Ishikawa (cell line): ENCODE results near the gene PHF8.

Experiments used
- CEBPB ChIP-seq: IDR thresholded peaks from 2 replicates; pipeline ENCODE4 v1.6.1; 2012
- CREB1 ChIP-seq: IDR thresholded peaks from 2 replicates; pipeline ENCODE4 v1.6.1; 2012; ENCODE audit warnings: low read depth
- EGR1 ChIP-seq: IDR thresholded peaks from 2 replicates; pipeline ENCODE4 v1.6.1; 2012
- EP300 ChIP-seq: IDR thresholded peaks from 2 replicates; pipeline ENCODE4 v1.6.1; 2012; ENCODE audit warnings: borderline replicate concordance
- FOXM1 ChIP-seq: IDR thresholded peaks from 2 replicates; pipeline ENCODE4 v1.6.1; 2012; ENCODE audit warnings: low read depth, borderline replicate concordance
- NFIC ChIP-seq: IDR thresholded peaks from 2 replicates; pipeline ENCODE4 v1.6.1; 2012
- RAD21 ChIP-seq: IDR thresholded peaks from 2 replicates; pipeline ENCODE4 v1.6.1; 2012; ENCODE audit warnings: low read depth
- TAF1 ChIP-seq: IDR thresholded peaks from 2 replicates; pipeline ENCODE4 v1.6.1; 2012; ENCODE audit warnings: low read depth, mild to moderate bottlenecking
- TCF12 ChIP-seq: IDR thresholded peaks from 2 replicates; pipeline ENCODE4 v1.6.1; 2012; ENCODE audit warnings: low read depth
- TEAD4 ChIP-seq: IDR thresholded peaks from 2 replicates; pipeline ENCODE4 v1.6.1; 2012
- YY1 ChIP-seq: IDR thresholded peaks from 2 replicates; pipeline ENCODE4 v1.6.1; 2012; ENCODE audit warnings: low read depth
- ZBTB7A ChIP-seq: IDR thresholded peaks from 2 replicates; pipeline ENCODE4 v1.6.1; 2012; ENCODE audit warnings: low read depth
- TF ChIP-seq, protein P1 (sequence below): IDR thresholded peaks from 2 replicates; pipeline ENCODE4 v1.6.1; 2012
- TF ChIP-seq, protein P2 (sequence below): IDR thresholded peaks from 2 replicates; pipeline ENCODE4 v1.6.1; 2012
- TF ChIP-seq, protein P3 (sequence below): IDR thresholded peaks from 2 replicates; pipeline ENCODE4 v1.6.1; 2012; ENCODE audit warnings: low read depth, mild to moderate bottlenecking

PHF8 gene

DNA sequence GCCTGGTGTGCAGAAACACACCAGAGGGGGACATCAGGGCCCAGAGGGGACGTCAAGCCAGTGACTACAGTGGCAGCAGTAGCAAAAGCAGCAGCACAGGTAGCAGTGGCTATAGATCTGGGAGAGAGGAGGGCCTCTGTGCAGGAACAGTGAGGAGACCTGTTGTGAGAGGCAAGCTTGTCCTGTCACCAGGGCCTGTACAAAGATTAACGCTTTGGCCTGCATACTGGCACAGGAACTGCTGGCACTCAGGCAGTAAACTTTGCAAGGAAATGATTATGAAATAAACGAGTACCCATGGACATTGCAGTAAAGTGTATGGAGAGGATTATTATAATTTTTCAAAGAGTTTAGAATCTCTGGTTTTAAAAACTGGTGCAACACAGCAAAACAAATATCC is 5.5 kb upstream of the PHF8 start:
- no peak for TF ChIP-seq CREB1
- TF ChIP-seq NFIC = no peak

DNA sequence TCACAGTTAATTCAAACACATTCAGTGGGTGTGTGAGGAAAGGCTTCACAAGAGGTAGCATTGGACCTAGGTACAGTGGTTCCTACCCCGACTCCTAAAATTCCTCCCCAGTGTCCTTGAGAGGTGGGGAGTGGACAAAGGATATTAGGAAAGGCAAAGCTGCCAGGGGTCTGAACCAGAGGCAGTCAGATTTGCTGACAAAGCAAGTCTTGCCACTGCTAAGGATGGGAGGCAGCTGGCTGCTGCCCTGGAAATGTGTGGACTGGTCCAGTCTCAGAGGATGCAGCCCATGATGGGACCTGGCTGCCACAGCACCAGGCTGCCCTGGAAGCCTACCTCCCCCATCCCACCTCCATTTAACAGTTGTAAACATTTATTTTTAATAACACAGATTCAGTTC is 4.1 kb upstream of the PHF8 start:
- TF ChIP-seq, protein P1, sequence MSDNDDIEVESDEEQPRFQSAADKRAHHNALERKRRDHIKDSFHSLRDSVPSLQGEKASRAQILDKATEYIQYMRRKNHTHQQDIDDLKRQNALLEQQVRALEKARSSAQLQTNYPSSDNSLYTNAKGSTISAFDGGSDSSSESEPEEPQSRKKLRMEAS = no peak
- TF ChIP-seq EGR1 (no peak), TCF12 (no peak)
- TF ChIP-seq, protein P2, sequence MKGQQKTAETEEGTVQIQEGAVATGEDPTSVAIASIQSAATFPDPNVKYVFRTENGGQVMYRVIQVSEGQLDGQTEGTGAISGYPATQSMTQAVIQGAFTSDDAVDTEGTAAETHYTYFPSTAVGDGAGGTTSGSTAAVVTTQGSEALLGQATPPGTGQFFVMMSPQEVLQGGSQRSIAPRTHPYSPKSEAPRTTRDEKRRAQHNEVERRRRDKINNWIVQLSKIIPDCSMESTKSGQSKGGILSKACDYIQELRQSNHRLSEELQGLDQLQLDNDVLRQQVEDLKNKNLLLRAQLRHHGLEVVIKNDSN = no peak

DNA sequence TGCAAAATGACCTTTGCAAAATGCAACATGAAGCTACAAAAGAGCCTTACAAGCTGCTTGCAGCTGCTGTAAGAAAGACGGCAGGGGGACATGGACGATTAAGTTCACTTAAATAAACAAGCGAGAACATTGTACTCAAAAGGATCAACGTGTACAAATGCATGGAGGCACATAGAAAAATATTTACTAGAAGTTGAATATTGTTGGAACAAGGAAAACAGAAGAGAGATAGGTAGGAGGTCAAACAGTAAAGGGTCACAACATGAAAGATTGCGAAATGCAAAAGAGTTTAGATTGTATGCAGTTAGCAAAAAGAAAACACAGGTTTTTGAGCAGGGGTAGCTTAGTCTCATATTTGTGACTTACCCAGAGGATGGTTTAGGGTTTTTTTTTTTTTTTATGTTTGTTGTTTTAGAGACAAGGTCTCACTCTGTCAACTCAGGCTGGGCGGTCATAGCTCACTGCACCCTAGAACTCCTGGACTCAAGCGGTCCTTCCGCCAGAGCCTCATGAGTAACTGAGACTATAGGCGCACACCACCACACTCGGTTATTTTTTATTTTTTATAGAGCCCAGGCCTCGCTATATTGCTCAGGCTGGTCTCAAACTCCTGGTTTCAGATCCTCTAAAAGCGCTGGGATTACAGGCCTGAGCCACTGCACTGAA is 1.4 kb upstream of the PHF8 start:
- TF ChIP-seq EP300 = no peak
- TF ChIP-seq CREB1 = no peak
- no peak for TF ChIP-seq TAF1
- peak; percentile 51; the same call in 1 of the 2 replicates for TF ChIP-seq CEBPB

DNA sequence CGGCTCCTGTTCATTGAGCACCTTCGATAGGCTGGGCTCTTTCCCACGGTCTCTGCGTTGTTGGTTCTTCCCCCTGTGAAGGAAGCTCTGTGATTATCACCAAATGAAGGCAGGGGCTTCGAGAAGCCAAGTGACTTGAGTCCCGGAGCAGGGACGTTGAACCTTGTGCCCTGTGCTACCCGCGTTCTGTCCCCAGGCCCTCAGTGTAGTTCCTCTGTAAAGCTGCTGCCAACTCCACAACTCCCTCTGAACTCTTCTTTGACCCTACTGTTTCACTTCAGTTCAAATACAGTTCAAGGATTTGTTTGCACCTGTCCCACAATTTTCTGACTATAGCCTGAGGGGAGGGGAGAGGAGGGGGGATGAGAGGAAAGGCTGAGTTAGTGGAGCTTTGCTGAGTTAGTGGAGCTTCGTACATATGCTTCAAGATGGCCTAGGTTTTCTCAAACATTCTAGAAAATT is 635 bp upstream of the PHF8 start:
- TF ChIP-seq CREB1 (no peak), TEAD4 (no peak), TCF12 (no peak), EGR1 (no peak), YY1 (no peak), RAD21 (no peak), ZBTB7A (no peak), FOXM1 (no peak), EP300 (no peak), NFIC (no peak), CEBPB (no peak), TAF1 (no peak)
- TF ChIP-seq, protein P3, sequence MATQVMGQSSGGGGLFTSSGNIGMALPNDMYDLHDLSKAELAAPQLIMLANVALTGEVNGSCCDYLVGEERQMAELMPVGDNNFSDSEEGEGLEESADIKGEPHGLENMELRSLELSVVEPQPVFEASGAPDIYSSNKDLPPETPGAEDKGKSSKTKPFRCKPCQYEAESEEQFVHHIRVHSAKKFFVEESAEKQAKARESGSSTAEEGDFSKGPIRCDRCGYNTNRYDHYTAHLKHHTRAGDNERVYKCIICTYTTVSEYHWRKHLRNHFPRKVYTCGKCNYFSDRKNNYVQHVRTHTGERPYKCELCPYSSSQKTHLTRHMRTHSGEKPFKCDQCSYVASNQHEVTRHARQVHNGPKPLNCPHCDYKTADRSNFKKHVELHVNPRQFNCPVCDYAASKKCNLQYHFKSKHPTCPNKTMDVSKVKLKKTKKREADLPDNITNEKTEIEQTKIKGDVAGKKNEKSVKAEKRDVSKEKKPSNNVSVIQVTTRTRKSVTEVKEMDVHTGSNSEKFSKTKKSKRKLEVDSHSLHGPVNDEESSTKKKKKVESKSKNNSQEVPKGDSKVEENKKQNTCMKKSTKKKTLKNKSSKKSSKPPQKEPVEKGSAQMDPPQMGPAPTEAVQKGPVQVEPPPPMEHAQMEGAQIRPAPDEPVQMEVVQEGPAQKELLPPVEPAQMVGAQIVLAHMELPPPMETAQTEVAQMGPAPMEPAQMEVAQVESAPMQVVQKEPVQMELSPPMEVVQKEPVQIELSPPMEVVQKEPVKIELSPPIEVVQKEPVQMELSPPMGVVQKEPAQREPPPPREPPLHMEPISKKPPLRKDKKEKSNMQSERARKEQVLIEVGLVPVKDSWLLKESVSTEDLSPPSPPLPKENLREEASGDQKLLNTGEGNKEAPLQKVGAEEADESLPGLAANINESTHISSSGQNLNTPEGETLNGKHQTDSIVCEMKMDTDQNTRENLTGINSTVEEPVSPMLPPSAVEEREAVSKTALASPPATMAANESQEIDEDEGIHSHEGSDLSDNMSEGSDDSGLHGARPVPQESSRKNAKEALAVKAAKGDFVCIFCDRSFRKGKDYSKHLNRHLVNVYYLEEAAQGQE = no peak
- TF ChIP-seq, protein P1 = no peak
- TF ChIP-seq, protein P2 = no peak

DNA sequence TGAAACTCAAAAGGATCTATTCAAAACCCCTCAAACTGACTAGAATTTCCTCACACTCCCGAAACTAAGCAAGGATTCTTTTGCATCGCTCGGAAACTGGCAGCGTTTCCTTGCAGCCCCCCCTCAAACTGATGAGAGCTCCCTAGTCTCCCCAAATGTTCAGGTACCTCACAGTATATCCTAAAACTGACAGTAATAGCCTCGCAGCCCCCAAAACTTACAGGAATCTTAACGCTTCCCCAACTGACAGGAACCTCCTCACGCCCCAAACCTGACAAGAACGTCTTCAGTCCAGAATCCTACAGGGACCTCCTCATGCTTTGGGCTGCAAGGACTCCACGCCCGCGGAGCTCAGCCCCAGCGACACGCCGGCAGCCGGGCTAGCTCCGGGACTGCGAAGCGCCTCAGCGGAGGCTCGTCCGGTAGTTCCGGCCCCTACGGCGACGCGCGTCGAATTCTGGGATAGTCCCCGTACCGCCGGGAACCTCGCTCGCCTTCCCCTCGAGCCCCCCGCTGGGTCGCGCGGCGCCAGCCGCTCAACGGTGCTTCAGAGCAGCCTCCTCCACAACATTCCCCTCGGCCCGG is 640 bp downstream of the PHF8 start:
- TF ChIP-seq ZBTB7A (no peak), TEAD4 (no peak), TCF12 (no peak), EGR1 (no peak), TAF1 (no peak), RAD21 (no peak), YY1 (no peak), CREB1 (no peak), FOXM1 (no peak), EP300 (no peak), CEBPB (no peak)
- TF ChIP-seq, protein P1 = no peak
- TF ChIP-seq, protein P2 = no peak
- TF ChIP-seq, protein P3 = no peak

DNA sequence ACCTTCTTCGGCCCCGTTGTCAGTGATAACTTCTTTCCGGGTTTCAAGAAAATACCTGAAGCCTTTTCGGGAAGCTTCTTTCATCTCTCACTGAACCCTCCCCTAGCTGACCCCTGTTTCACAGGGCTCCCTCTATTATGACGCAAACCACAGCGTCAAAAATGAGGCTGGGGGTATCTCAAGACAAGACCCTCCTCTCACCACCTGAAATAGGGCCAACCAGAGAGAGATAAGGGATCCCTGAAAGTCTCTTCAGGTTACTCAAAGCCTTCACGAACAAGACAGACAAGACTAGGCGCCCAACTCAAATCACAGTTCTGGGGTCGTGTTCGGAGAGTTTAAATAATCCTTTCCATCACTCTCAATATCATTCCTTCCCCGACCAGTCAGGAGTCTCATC is 1.2 kb downstream of the PHF8 start:
- TF ChIP-seq, protein P2 = no peak
- no peak for TF ChIP-seq ZBTB7A
- TF ChIP-seq RAD21 = no peak
- no peak for TF ChIP-seq TCF12
- TF ChIP-seq, protein P1 = no peak
- no peak for TF ChIP-seq NFIC
- TF ChIP-seq CEBPB = no peak
- TF ChIP-seq YY1 = no peak
- TF ChIP-seq TEAD4 = no peak
- TF ChIP-seq CREB1 = no peak
- no peak for TF ChIP-seq TAF1
- no peak for TF ChIP-seq EP300
